ENCODE results near the gene CCDC138.
"Not testable (repeated sequence)": the region's sequence is repeated elsewhere in the genome, so short reads cannot be mapped to it uniquely, and the experiment has no call there.

The CCDC138 gene

DNA sequence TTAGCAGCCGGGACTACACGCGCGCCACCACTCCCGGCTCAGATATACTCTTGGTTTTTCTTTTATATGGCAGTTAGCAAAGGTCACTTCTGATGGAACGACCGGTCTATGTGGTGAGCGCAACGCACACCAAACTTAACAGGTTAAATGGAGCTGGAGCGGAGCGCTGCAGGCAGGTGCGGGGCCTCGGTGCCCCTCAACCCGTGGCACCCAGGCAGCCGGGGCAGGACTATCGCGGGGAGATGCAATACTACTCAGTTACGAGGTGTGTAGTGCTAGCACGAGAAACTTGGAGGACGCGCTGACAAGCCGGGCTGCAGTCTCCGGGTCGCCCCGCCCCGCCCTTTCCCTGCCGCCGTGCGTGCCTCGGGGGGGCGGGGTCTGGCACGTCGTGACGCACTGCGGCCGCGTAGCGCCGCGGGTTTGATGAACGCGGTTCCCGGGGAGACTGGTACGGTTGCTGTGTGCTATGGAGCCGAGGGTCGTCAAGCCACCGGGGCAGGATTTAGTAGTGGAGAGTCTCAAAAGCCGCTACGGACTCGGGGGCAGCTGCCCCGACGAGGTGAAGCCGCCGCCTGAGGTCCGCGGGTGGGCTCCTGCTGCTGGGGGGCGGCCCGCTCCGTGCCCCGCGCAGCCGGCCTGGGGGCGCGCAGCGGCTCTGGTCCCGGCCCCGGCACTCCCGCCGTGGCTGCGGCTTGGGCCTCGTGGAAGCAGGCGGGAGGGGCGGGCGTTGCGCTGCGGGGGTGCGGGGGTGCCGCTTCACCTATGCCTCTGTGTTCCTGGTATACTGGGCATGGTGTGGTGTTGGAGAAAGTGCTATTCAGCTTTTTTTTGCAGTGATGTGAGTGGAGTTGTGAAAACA lies at the start of gene CCDC138:
Gene CCDC138, plus strand, starts transcription at position 418 of the 862 bp plus-strand sequence. Its CDS starts 52 bp downstream, at position 470.
- TF ChIP-seq, protein P1, sequence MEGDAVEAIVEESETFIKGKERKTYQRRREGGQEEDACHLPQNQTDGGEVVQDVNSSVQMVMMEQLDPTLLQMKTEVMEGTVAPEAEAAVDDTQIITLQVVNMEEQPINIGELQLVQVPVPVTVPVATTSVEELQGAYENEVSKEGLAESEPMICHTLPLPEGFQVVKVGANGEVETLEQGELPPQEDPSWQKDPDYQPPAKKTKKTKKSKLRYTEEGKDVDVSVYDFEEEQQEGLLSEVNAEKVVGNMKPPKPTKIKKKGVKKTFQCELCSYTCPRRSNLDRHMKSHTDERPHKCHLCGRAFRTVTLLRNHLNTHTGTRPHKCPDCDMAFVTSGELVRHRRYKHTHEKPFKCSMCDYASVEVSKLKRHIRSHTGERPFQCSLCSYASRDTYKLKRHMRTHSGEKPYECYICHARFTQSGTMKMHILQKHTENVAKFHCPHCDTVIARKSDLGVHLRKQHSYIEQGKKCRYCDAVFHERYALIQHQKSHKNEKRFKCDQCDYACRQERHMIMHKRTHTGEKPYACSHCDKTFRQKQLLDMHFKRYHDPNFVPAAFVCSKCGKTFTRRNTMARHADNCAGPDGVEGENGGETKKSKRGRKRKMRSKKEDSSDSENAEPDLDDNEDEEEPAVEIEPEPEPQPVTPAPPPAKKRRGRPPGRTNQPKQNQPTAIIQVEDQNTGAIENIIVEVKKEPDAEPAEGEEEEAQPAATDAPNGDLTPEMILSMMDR (IDR thresholded peaks at IDR 0.05; ENCODE audit: low read depth, low read length, missing control alignments) = no peak
- DNase-seq (ENCODE audit: low read depth) = peak; percentile 60
- peak within 1 kb of the TSS; percentile 64 for H3K4me3 ChIP-seq (ENCODE audit: low read depth, low read length)
- in situ Hi-C loops (cut with HindIII; ENCODE audit: low sequenced_read_pairs) = no loop called here

DNA sequence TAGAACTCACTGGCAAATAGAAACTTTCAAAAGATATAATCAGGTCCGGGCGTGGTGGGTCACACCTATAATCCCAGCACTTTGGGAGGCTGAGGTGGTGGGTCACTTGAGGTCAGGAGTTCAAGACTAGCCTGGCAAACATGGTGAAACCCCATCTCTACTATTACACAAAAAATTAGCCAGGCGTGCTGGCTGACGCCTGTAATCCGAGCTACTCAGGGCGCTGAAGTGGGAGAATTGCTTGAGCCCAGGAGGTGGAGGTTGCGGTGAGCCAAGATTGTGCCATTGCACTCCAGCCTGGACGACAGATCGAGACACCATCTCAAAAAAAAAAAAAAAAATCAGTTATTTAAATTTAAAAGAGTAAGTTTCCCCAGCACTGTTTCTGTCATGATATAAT lies 28.6 kb upstream of the CCDC138 start:
- DNase-seq (ENCODE audit: low read depth); in situ Hi-C loops (cut with HindIII; ENCODE audit: low sequenced_read_pairs); H3K4me3 ChIP-seq (ENCODE audit: low read depth, low read length): not testable (repeated sequence)

DNA sequence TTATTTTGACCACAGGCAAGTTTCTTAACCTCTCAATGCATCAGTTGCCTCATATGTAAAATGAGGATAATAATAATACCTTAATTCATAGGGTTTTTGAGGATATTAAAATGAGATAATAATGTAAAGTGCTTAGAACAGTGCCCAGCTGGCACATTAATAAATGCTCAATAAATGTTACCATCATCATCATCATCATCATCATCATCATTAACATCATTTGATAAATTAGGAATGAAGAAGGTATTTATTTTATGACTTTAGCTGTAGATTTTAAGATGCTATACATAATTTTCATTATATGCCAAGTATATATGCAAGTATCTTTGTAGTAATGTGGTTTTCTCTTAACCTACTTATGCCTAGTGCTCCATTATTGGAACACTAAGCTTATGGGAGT lies 24.0 kb upstream of the CCDC138 start:
- DNase-seq (ENCODE audit: low read depth); in situ Hi-C loops (cut with HindIII; ENCODE audit: low sequenced_read_pairs); H3K4me3 ChIP-seq (ENCODE audit: low read depth, low read length): not testable (repeated sequence)

DNA sequence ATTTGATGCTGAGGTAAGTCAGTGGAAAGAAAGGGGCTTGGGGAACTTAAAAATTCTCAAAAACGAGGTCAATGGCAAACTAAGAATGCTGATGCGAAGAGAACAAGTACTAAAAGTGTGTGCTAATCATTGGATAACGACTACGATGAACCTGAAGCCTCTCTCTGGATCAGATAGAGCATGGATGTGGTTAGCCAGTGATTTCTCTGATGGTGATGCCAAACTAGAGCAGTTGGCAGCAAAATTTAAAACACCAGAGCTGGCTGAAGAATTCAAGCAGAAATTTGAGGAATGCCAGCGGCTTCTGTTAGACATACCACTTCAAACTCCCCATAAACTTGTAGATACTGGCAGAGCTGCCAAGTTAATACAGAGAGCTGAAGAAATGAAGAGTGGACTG lies 19.9 kb upstream of the CCDC138 start:
- H3K4me3 ChIP-seq (ENCODE audit: low read depth, low read length); in situ Hi-C loops (cut with HindIII; ENCODE audit: low sequenced_read_pairs); DNase-seq (ENCODE audit: low read depth): not testable (repeated sequence)

DNA sequence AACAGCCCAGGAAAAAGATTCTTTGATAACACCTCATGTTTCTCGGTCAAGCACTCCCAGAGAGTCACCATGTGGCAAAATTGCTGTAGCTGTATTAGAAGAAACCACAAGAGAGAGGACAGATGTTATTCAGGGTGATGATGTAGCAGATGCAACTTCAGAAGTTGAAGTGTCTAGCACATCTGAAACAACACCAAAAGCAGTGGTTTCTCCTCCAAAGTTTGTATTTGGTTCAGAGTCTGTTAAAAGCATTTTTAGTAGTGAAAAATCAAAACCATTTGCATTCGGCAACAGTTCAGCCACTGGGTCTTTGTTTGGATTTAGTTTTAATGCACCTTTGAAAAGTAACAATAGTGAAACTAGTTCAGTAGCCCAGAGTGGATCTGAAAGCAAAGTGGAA lies 18.7 kb upstream of the CCDC138 start:
- in situ Hi-C loops (cut with HindIII; ENCODE audit: low sequenced_read_pairs); H3K4me3 ChIP-seq (ENCODE audit: low read depth, low read length); DNase-seq (ENCODE audit: low read depth): not testable (repeated sequence)

- in situ Hi-C loops (cut with HindIII; ENCODE audit: low sequenced_read_pairs) = no loop called here
- TF ChIP-seq, protein P1 (IDR thresholded peaks at IDR 0.05; ENCODE audit: low read depth, low read length, missing control alignments) = no peak
- DNase-seq (ENCODE audit: low read depth) = no peak
Measured at GRCh38 chr2:108776475-108776874, 10.1 kb upstream of the CCDC138 start.

GRCh38 chr2:108778857-108779256 lies 7.7 kb upstream of the CCDC138 start:
- TF ChIP-seq, protein P1 (IDR thresholded peaks at IDR 0.05; ENCODE audit: low read depth, low read length, missing control alignments) = no peak

More at GRCh38 chr2:108776475-108776874, 10.1 kb upstream of the CCDC138 start:
- no peak overlapping the region for H3K4me3 ChIP-seq (ENCODE audit: low read depth, low read length)

GRCh38 chr2:108786008-108786353 lies 590 bp upstream of the CCDC138 start:
- TF ChIP-seq, protein P1 (IDR thresholded peaks at IDR 0.05; ENCODE audit: low read depth, low read length, missing control alignments) = no peak
- peak overlapping the region; percentile 64 for H3K4me3 ChIP-seq (ENCODE audit: low read depth, low read length)
- no peak for DNase-seq (ENCODE audit: low read depth)
- in situ Hi-C loops (cut with HindIII; ENCODE audit: low sequenced_read_pairs) = no loop called here

More at GRCh38 chr2:108778857-108779256, 7.7 kb upstream of the CCDC138 start:
- no peak overlapping the region for H3K4me3 ChIP-seq (ENCODE audit: low read depth, low read length)
- in situ Hi-C loops (cut with HindIII; ENCODE audit: low sequenced_read_pairs) = no loop called here
- DNase-seq (ENCODE audit: low read depth) = no peak

GRCh38 chr2:108787216-108787541 lies 608 bp downstream of the CCDC138 start:
- peak overlapping the region; percentile 64 for H3K4me3 ChIP-seq (ENCODE audit: low read depth, low read length)
- no peak for DNase-seq (ENCODE audit: low read depth)
- TF ChIP-seq, protein P1 (IDR thresholded peaks at IDR 0.05; ENCODE audit: low read depth, low read length, missing control alignments) = no peak
- in situ Hi-C loops (cut with HindIII; ENCODE audit: low sequenced_read_pairs) = no loop called here

Data from astrocyte of the cerebellum (primary cell).